Liver (tissue), 9 donors: ENCODE measurements around the gene RCOR1. TPM values are rescaled to one million over a fixed set of nuclear protein-coding genes. Genes with fewer than 3 reads are reported as not detected.

Source experiments
- DNase-seq: peaks from one replicate; pipeline ENCODE4 v3.0.0-alpha.2; 2017; ENCODE audit warnings: low spot score
- H3K27ac ChIP-seq, 2 donors: one replicate each; pipeline ENCODE4 v1.7.0; 2013; ENCODE audit warnings: inconsistent platforms in 2 of 2, low read length in 2 of 2, control low read depth in 1 of 2, low read depth in 1 of 2, mild to moderate bottlenecking in 1 of 2
- H3K27me3 ChIP-seq, 4 donors: one replicate each; pipeline versions ENCODE4 v1.6.1 to v1.7.0; 2013; ENCODE audit warnings: low read length in 3 of 4, inconsistent platforms in 1 of 4, mild to moderate bottlenecking in 1 of 4, moderate library complexity in 1 of 4; ENCODE audit not compliant: control insufficient read depth in 4 of 4, insufficient read depth in 4 of 4
- H3K36me3 ChIP-seq, 4 donors: one replicate each; pipeline versions ENCODE4 v1.6.1 to v1.7.0; 2013; ENCODE audit warnings: low read length in 3 of 4, mild to moderate bottlenecking in 3 of 4, low read depth in 1 of 4, moderate library complexity in 1 of 4; ENCODE audit not compliant: control insufficient read depth in 4 of 4, insufficient read depth in 3 of 4
- H3K4me1 ChIP-seq, 4 donors: one replicate each; pipeline versions ENCODE4 v1.6.1 to v1.7.0; 2013; ENCODE audit warnings: low read length in 3 of 4, mild to moderate bottlenecking in 3 of 4, moderate library complexity in 1 of 4; ENCODE audit not compliant: control insufficient read depth in 4 of 4, insufficient read depth in 4 of 4
- H3K4me3 ChIP-seq, 3 donors: one replicate each; pipeline versions ENCODE4 v1.6.1 to v1.7.0; 2013; ENCODE audit warnings: low read length in 3 of 3, control low read depth in 1 of 3, low read depth in 1 of 3, mild to moderate bottlenecking in 1 of 3
- H3K9ac ChIP-seq, 2 donors: one replicate each; pipeline ENCODE4 v1.7.0; 2013; ENCODE audit warnings: low read length in 2 of 2, mild to moderate bottlenecking in 2 of 2, moderate library complexity in 2 of 2, control low read depth in 1 of 2, low read depth in 1 of 2
- H3K9me3 ChIP-seq, 4 donors: one replicate each; pipeline versions ENCODE4 v1.6.1 to v1.7.0; 2013; ENCODE audit warnings: low read length in 3 of 4; ENCODE audit not compliant: control insufficient read depth in 4 of 4
- ATF3 ChIP-seq: IDR thresholded peaks from 2 replicates; pipeline ENCODE4 v1.6.1; 2016; ENCODE audit warnings: antibody characterized with exemption
- CTCF ChIP-seq: fragments of 150-350 bp; IDR thresholded peaks from 2 replicates; pipeline ENCODE4 v1.5.1; 2017; ENCODE audit warnings: improper control_type of control experiment, low read depth, low read length; ENCODE audit not compliant: missing input control
- EGR1 ChIP-seq, 2 donors: IDR thresholded peaks; 2 replicates each; pipeline ENCODE4 v1.6.1; 2016 to 2018; ENCODE audit warnings: antibody characterized with exemption in 2 of 2, low read depth in 2 of 2
- FOXA1 ChIP-seq: IDR thresholded peaks from 2 replicates; pipeline ENCODE4 v1.6.1; 2016; ENCODE audit warnings: antibody characterized with exemption
- FOXA2 ChIP-seq: IDR thresholded peaks from 2 replicates; pipeline ENCODE4 v1.6.1; 2016; ENCODE audit warnings: antibody characterized with exemption
- GABPA ChIP-seq, 2 donors: IDR thresholded peaks in 1 of 2; conservative IDR thresholded peaks in 1 of 2; 2 replicates each; pipeline ENCODE4 v1.6.1; 2016; ENCODE audit warnings: antibody characterized with exemption in 2 of 2, mild to moderate bottlenecking in 1 of 2, moderate library complexity in 1 of 2
- HNF4A ChIP-seq, 2 donors: conservative IDR thresholded peaks; 2 replicates each; pipeline ENCODE4 v1.6.1; 2016; ENCODE audit warnings: antibody characterized with exemption in 2 of 2, mild to moderate bottlenecking in 2 of 2
- HNF4G ChIP-seq: IDR thresholded peaks from 2 replicates; pipeline ENCODE4 v1.6.1; 2016; ENCODE audit warnings: antibody characterized with exemption
- JUND ChIP-seq, 2 donors: IDR thresholded peaks; 2 replicates each; pipeline ENCODE4 v1.6.1; 2016; ENCODE audit warnings: antibody characterized with exemption in 2 of 2
- MAX ChIP-seq: IDR thresholded peaks from 2 replicates; pipeline ENCODE4 v1.6.1; 2016; ENCODE audit warnings: antibody characterized with exemption
- NR2F2 ChIP-seq: IDR thresholded peaks from 2 replicates; pipeline ENCODE4 v1.6.1; 2016; ENCODE audit warnings: antibody characterized with exemption
- RAD21 ChIP-seq, 2 donors: IDR thresholded peaks; 2 replicates each; pipeline ENCODE4 v1.6.1; 2016; ENCODE audit warnings: antibody characterized with exemption in 2 of 2, mild to moderate bottlenecking in 2 of 2
- REST ChIP-seq: IDR thresholded peaks from 2 replicates; pipeline ENCODE4 v1.6.1; 2016; ENCODE audit warnings: antibody characterized with exemption, mild to moderate bottlenecking
- RXRA ChIP-seq, 2 donors: IDR thresholded peaks; 2 replicates each; pipeline ENCODE4 v1.6.1; 2017 to 2018; ENCODE audit warnings: antibody characterized with exemption in 2 of 2, mild to moderate bottlenecking in 1 of 2
- SP1 ChIP-seq: IDR thresholded peaks from 2 replicates; pipeline ENCODE4 v1.6.1; 2018; ENCODE audit warnings: antibody characterized with exemption, mild to moderate bottlenecking
- TAF1 ChIP-seq: conservative IDR thresholded peaks from 2 replicates; pipeline ENCODE4 v1.6.1; 2016; ENCODE audit warnings: antibody characterized with exemption, mild to moderate bottlenecking
- YY1 ChIP-seq: IDR thresholded peaks from 2 replicates; pipeline ENCODE4 v1.6.1; 2016; ENCODE audit warnings: antibody characterized with exemption, mild to moderate bottlenecking
- ZBTB33 ChIP-seq: IDR thresholded peaks from 2 replicates; pipeline ENCODE4 v1.6.1; 2016; ENCODE audit warnings: antibody characterized with exemption
- WGBS: extraction: QIAGEN DNeasy Blood & Tissue Kit; methylation state at CpG from one replicate; pipeline ENCODE4 v1.1.7; 2013; 5-methylcytosine and 5-hydroxymethylcytosine counted together
- polyA plus RNA-seq, 2 donors: library from polyadenylated mRNA; stranded (reverse) in 1 of 2; unstranded in 1 of 2; fragments of 200-250 nt in 1 of 2; fragments of >200 nt in 1 of 2; fragmentation: Nextera tagmentation in 1 of 2; extraction: Ambion mirVana in 1 of 2; gene quantifications; one replicate each; pipeline versions ENCODE4 v1.2.1 to v1.2.3, GENCODE V29; 2013 to 2015
- total RNA-seq, 2 donors: library from RNA; depleted of rRNA; stranded (reverse); fragments of >200 nt; gene quantifications; one replicate each; pipeline ENCODE4 v1.2.3, GENCODE V29; 2014
- donor health status: healthy.
- donor health status: healthy.
- donor health status: healthy.
- donor health status: healthy.
- donor health status: healthy.

Gene RCOR1
- total and polyA plus RNA-seq, 4 donors, result 4.2 to 17.0 (median 5.7) TPM

- DNase-seq, result no peak
- no peaks in the 10 kb centered on the region for H3K27me3 ChIP-seq
These were observed 157.9 kb downstream of the RCOR1 start for GRCh38 chr14:102750376-102750775.

More at GRCh38 chr14:102750376-102750775, 157.9 kb downstream of the RCOR1 start:
- Histone ChIP-seq H3K9ac (no peak overlapping the region), H3K36me3 (peaks cover 0 to 2% (median 0%) of the 10 kb centered on the region in 4 donors), H3K4me1 (no peaks in the 10 kb centered on the region), H3K27ac (no peak overlapping the region), H3K9me3 (no peaks in the 10 kb centered on the region), H3K4me3 (no peak overlapping the region)
- WGBS, result 97% methylated on average over 14 of the region's 14 CpGs
- TF ChIP-seq SP1, result no peak
- no peak for TF ChIP-seq ATF3
- TF ChIP-seq RXRA (IDR thresholded peaks at IDR 0.05), result no peak
- TF ChIP-seq RAD21 (IDR thresholded peaks at IDR 0.05), result no peak
- TF ChIP-seq GABPA (IDR thresholded peaks at IDR 0.05 in 1 of 2, conservative IDR thresholded peaks at IDR 0.05 in 1 of 2), result no peak
- TF ChIP-seq REST, result no peak
- TF ChIP-seq JUND (IDR thresholded peaks at IDR 0.05), result no peak
- TF ChIP-seq CTCF, result no peak
- no peak for TF ChIP-seq EGR1 (IDR thresholded peaks at IDR 0.05; ENCODE audit: low read depth in 2 of 2)
- TF ChIP-seq YY1, result no peak
- TF ChIP-seq ZBTB33, result no peak
- TF ChIP-seq HNF4A (conservative IDR thresholded peaks at IDR 0.05), result no peak
- TF ChIP-seq FOXA1, result no peak
- no peak for TF ChIP-seq TAF1
- TF ChIP-seq HNF4G, result no peak
- no peak for TF ChIP-seq MAX
- TF ChIP-seq NR2F2, result no peak
- TF ChIP-seq FOXA2, result no peak
